Testis (tissue), 2 donors: Measurements from ENCODE around the gene SLF2.

Source experiments
- POLR2A ChIP-seq: fragments of 450-650 bp; IDR thresholded peaks from one replicate; pipeline ENCODE4 v1.6.1; 2017; ENCODE audit warnings: antibody characterized with exemption, mild to moderate bottlenecking, moderate library complexity
- TF ChIP-seq, protein P1 (sequence below), 3 experiments: fragments of 450-650 bp in 2 of 3; fragments of 200-600 bp in 1 of 3; sonication (generic) in 1 of 3; IDR thresholded peaks; one replicate each; pipeline ENCODE4 v1.5.1; 2016 to 2019; ENCODE audit warnings: antibody characterized with exemption in 3 of 3, mild to moderate bottlenecking in 2 of 3, moderate library complexity in 1 of 3

DNA sequence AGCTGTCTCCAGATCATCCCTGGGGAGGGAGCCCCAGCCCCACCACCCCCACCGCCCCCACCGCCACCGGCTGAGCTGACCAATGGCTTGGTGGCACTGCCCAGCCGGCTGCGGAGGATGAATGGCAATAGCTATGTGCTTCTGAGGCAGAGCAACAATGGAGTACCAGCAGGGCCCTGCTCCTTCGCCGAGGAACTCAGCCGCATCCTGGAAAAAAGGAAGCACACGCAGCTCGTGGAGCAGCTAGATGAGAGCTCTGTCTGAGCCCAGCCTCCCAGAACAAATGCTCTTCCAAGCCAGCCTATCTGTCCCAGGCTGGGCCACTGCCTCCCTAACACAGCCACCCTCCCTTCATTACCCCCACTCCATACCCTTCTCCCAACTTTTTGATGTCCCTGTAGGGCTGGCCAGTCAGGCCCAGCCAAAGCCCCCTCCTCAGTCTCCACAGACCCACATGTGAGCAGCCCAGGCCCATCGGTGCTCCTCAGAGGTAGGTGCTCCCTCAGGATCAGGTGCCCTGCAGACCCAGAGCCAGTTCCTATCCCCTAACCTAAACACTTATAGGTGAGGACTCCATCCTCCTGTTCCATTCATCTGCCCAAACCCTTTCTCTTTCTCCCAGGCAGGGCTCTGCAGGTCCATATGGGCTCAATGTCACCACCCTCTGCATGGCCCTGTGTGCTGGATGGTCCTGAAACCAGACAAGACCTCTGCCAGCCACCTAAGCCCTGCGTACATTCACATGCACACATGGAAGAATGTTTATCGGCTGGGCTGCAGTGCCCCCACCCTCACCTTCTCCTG lies 71.3 kb downstream of the SLF2 start:
- TF ChIP-seq, protein P1, sequence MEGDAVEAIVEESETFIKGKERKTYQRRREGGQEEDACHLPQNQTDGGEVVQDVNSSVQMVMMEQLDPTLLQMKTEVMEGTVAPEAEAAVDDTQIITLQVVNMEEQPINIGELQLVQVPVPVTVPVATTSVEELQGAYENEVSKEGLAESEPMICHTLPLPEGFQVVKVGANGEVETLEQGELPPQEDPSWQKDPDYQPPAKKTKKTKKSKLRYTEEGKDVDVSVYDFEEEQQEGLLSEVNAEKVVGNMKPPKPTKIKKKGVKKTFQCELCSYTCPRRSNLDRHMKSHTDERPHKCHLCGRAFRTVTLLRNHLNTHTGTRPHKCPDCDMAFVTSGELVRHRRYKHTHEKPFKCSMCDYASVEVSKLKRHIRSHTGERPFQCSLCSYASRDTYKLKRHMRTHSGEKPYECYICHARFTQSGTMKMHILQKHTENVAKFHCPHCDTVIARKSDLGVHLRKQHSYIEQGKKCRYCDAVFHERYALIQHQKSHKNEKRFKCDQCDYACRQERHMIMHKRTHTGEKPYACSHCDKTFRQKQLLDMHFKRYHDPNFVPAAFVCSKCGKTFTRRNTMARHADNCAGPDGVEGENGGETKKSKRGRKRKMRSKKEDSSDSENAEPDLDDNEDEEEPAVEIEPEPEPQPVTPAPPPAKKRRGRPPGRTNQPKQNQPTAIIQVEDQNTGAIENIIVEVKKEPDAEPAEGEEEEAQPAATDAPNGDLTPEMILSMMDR (IDR thresholded peaks at IDR 0.05), result no peak
- no peak for TF ChIP-seq POLR2A
